ENCODE measurements around the gene INSC.

Gene INSC

GRCh38 chr11:15150507-15150906 is 35.8 kb downstream of the INSC start:
- no peak for DNase-seq

GRCh38 chr11:15153231-15153630 is 38.5 kb downstream of the INSC start:
- DNase-seq = no peak

GRCh38 chr11:15157181-15157580 is 42.5 kb downstream of the INSC start:
- DNase-seq = peak; percentile 86

GRCh38 chr11:15157606-15158137 is 42.9 kb downstream of the INSC start:
- no peak for DNase-seq

- peak; percentile 85 for DNase-seq
Measured at GRCh38 chr11:15158351-15159015, 43.8 kb downstream of the INSC start.

GRCh38 chr11:15159085-15159484 is 44.4 kb downstream of the INSC start:
- peak; percentile 55 for DNase-seq

GRCh38 chr11:15161790-15162189 is 47.1 kb downstream of the INSC start:
- DNase-seq = no peak

- no peak for DNase-seq
Measured at GRCh38 chr11:15163136-15163535, 48.4 kb downstream of the INSC start.

- no peak for DNase-seq
Measured at GRCh38 chr11:15166204-15166603, 51.5 kb downstream of the INSC start.

- no peak for DNase-seq
Measured at GRCh38 chr11:15169815-15170551, 55.3 kb downstream of the INSC start.

GRCh38 chr11:15170698-15171097 is 56.0 kb downstream of the INSC start:
- DNase-seq = no peak

- DNase-seq = no peak
Measured at GRCh38 chr11:15171956-15172355, 57.2 kb downstream of the INSC start.

- DNase-seq = peak; percentile 7
Measured at GRCh38 chr11:15175831-15176230, 61.1 kb downstream of the INSC start.

- no peak for DNase-seq
Measured at GRCh38 chr11:15176646-15177163, 62.0 kb downstream of the INSC start.

- no peak for DNase-seq
Measured at GRCh38 chr11:15177491-15177890, 62.8 kb downstream of the INSC start.

- DNase-seq = no peak
Measured at GRCh38 chr11:15178214-15178613, 63.5 kb downstream of the INSC start.

- DNase-seq = peak; percentile 42
Measured at GRCh38 chr11:15179167-15179566, 64.4 kb downstream of the INSC start.

GRCh38 chr11:15180212-15180792 is 65.6 kb downstream of the INSC start:
- peak; percentile 29 for DNase-seq

- no peak for DNase-seq
Measured at GRCh38 chr11:15182372-15182771, 67.6 kb downstream of the INSC start.

GRCh38 chr11:15185021-15185420 is 70.3 kb downstream of the INSC start:
- no peak for DNase-seq

GRCh38 chr11:15186146-15186545 is 71.4 kb downstream of the INSC start:
- DNase-seq = no peak

GRCh38 chr11:15189189-15189588 is 74.5 kb downstream of the INSC start:
- DNase-seq = no peak

GRCh38 chr11:15189641-15190365 is 75.1 kb downstream of the INSC start:
- no peak for DNase-seq

Measured in EL (cell line).